ENCODE data around the gene USE1.

Gene USE1

DNA sequence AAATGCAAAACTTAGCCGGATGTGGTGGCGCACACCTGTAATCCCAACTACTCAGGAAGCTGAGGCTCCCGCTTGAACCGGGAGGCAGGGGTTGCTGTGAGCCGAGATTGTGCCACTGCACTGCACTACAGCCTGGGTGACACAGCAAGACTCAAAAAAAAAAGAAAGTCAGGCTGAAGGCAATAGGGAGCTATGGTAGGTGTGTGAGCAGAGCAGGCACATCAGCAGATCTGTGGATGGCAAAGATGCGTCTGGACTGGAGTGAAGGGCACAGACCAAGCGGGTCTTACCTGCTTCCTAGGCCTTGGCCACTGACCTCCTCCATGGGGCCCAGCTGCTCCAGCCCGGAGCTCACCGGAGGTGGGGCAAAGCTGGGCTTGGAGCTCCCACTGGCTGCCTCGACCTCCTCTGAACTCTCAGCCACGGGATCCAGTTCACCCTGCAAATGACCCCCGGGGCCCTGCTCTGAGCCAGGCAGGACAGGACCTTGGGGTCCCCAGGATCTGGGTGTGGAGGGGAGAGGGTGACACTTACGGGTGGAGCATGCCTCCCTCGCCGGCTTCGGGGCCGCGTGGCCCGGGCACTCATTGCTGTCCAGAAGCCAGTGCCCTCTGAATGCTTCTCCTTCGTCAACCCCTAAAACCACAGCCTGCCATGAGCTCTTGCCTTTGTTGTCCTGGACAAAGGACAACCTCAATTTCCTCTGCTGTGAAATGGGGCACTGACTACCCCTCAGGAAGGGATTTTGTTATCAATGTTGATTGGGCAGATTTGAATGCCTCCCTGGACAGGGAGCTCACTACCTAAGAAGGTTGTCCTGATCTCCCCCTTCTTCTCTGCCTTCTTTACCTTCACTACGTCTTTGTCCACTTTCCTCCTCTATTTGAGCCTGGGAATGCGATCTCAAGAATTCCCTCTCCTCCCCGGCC is 48.8 kb downstream of the USE1 start:
- no peak overlapping the region for H3K4me3 ChIP-seq (ENCODE audit: low read depth, low read length)
- TF ChIP-seq, protein P1, sequence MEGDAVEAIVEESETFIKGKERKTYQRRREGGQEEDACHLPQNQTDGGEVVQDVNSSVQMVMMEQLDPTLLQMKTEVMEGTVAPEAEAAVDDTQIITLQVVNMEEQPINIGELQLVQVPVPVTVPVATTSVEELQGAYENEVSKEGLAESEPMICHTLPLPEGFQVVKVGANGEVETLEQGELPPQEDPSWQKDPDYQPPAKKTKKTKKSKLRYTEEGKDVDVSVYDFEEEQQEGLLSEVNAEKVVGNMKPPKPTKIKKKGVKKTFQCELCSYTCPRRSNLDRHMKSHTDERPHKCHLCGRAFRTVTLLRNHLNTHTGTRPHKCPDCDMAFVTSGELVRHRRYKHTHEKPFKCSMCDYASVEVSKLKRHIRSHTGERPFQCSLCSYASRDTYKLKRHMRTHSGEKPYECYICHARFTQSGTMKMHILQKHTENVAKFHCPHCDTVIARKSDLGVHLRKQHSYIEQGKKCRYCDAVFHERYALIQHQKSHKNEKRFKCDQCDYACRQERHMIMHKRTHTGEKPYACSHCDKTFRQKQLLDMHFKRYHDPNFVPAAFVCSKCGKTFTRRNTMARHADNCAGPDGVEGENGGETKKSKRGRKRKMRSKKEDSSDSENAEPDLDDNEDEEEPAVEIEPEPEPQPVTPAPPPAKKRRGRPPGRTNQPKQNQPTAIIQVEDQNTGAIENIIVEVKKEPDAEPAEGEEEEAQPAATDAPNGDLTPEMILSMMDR (IDR thresholded peaks at IDR 0.05; ENCODE audit: borderline replicate concordance, insufficient read depth, low read depth, low read length): no peak

DNA sequence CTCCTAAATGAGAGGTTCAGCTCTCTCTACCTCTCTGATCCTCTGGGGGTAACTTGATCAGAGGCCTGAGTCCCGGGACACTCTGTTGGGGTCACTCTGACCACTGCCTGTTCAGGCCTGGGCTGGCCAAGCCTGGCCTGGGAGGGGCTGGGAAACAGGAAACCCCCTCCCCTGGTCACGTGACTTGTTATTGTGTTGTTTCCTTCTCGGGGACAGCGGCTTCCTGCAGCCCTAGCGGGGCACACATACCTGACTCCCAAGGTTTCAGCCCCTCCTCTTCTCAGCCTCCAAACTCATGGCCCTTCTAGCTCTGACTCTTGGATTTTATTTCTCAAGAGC is 49.5 kb downstream of the USE1 start, which contains the start of gene USHBP1:
Gene USHBP1 (minus strand): TSS at position 105 of the 339 bp plus-strand sequence. CDS start 446 bp downstream, outside the sequence.
- TF ChIP-seq, protein P1 (IDR thresholded peaks at IDR 0.05; ENCODE audit: borderline replicate concordance, insufficient read depth, low read depth, low read length): no peak
- no peak within 1 kb of the TSS for H3K4me3 ChIP-seq (ENCODE audit: low read depth, low read length)

DNA sequence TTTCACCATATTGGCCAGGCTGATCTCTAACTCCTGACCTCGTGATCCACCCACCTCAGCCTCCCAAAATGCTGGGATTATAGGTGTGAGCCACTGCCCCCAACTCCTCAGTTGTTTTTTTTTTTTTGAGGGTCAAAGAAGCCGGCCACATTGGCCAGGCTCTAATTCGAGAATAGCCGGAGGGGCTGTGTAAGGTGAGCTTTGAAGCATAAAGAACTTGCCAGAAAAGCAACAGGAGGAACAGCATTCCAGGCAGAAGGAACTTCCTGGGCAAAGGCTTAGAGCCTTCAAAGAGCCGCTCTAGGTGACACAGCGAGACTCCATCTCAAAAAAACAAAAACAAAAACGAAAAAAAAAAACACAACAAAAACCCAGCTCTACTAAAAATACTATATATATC is 50.9 kb downstream of the USE1 start:
- no peak overlapping the region for H3K4me3 ChIP-seq (ENCODE audit: low read depth, low read length)
- TF ChIP-seq, protein P1 (IDR thresholded peaks at IDR 0.05; ENCODE audit: borderline replicate concordance, insufficient read depth, low read depth, low read length): no peak

DNA sequence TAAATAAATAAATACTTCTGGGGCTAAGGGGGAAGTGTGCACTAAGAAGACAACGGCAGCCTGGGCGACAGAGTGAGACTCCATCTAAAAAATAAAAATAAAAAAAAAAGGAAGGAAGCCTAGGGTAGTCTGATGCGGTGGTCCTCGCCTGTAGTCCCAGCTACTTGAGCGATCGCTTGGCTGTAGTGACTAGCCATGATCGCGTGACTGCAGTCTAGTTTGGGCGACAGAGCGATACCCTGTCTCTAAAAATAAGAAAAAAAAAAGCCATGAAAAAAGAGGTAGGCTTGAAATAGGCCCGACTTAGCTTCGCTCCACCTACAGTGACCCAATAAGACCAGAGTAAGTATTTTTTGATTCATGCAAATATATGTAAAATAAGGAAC is 51.4 kb downstream of the USE1 start:
- peak overlapping the region; percentile 24 for H3K4me3 ChIP-seq (ENCODE audit: low read depth, low read length)
- TF ChIP-seq, protein P1 (IDR thresholded peaks at IDR 0.05; ENCODE audit: borderline replicate concordance, insufficient read depth, low read depth, low read length): no peak

DNA sequence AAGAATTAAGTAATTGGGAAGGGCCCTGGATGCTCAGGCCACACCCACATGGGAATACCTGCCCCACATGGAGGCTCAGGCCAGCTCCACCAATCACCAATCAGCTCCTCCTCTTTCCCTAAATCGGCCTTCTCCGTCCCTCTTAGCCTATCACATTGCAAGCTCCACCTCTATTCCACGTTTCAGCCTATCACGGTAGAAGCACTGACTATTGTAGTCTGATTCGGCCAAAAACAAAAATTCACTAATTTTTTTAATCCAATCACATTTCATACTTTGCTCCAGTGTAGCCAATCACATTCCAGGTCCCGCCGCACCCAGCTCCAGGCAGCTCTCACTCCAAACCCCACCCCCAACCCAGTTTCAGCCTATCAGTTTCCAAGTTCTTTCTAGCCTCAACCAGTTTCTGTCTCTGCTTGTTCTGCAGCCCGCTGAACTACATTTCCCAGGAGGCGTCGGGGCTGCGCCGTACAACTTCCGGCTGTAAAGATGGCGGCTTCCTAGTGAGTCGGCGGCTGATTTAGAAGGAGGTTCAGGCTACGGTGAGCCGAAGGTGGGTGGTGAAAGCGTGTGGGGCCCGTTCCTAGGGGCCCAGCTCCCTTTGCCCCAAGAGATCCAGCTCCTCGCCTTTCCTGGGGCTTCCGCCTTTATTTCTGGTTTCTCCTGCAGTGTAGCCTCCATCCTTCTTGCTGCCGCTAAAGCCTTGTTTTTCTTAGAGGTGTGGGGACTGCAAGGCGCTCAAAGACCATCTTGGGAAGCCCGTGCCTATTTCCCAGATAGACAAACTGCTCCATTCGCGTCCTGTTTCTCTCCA is 52.0 kb downstream of the USE1 start, which contains the start of gene BABAM1:
Gene BABAM1 (plus strand): TSS at position 469 of the 814 bp plus-strand sequence. CDS start 1,364 bp downstream, outside the sequence.
- H3K4me3 ChIP-seq (ENCODE audit: low read depth, low read length): peak within 1 kb of the TSS; percentile 71
- TF ChIP-seq, protein P1 (IDR thresholded peaks at IDR 0.05; ENCODE audit: borderline replicate concordance, insufficient read depth, low read depth, low read length): no peak

DNA sequence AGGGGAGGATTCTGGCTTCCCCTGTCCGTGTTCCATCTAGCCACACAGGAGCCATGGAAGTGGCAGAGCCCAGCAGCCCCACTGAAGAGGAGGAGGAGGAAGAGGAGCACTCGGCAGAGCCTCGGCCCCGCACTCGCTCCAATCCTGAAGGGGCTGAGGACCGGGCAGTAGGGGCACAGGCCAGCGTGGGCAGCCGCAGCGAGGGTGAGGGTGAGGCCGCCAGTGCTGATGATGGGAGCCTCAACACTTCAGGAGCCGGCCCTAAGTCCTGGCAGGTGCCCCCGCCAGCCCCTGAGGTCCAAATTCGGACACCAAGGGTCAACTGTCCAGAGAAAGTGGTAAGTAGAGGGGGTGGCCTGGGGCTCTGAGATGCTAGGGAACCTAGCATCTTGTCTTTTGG is 53.6 kb downstream of the USE1 start:
- H3K4me3 ChIP-seq (ENCODE audit: low read depth, low read length): no peak overlapping the region
- TF ChIP-seq, protein P1 (IDR thresholded peaks at IDR 0.05; ENCODE audit: borderline replicate concordance, insufficient read depth, low read depth, low read length): no peak

All from GM12875 (cell line).